CD14-positive monocyte (primary cell): ENCODE results near the gene NKPD1. TPM values are rescaled to one million over a fixed set of nuclear protein-coding genes. Genes with fewer than 3 reads are reported as not detected.

Experiments
- DNase-seq, 3 donors: peaks; one replicate each; pipeline ENCODE4 v3.0.0-alpha.2; 2011 to 2022
- H2AFZ ChIP-seq: 2 replicates; pipeline ENCODE4 v1.6.0; 2012; ENCODE audit warnings: mild to moderate bottlenecking, low read depth, low read length, inconsistent platforms; ENCODE audit not compliant: insufficient read depth, poor library complexity, severe bottlenecking
- H3K27ac ChIP-seq, 2 donors: 1 replicate in 1 of 2; 2 replicates in 1 of 2; pipeline ENCODE4 v1.5.1; 2012 to 2013; ENCODE audit warnings: low read length in 2 of 2, control low read depth in 1 of 2, inconsistent platforms in 1 of 2, low read depth in 1 of 2, mild to moderate bottlenecking in 1 of 2
- H3K27me3 ChIP-seq, 2 donors: one replicate each; pipeline versions ENCODE4 v1.6.0 to v1.6.1; 2011 to 2013; ENCODE audit warnings: low read length in 2 of 2; ENCODE audit not compliant: control insufficient read depth in 2 of 2, insufficient read depth in 2 of 2
- H3K36me3 ChIP-seq, 2 donors: replicated peaks in 1 of 2; 1 replicate in 1 of 2; 2 replicates in 1 of 2; pipeline versions ENCODE4 v1.5.1 to v1.6.1; 2012 to 2013; ENCODE audit warnings: low read length in 2 of 2, control low read depth in 1 of 2, inconsistent platforms in 1 of 2, mild to moderate bottlenecking in 1 of 2; ENCODE audit not compliant: insufficient read depth in 2 of 2, control insufficient read depth in 1 of 2
- H3K4me1 ChIP-seq, 2 donors: 1 replicate in 1 of 2; 2 replicates in 1 of 2; pipeline versions ENCODE4 v1.5.1 to v1.6.1; 2012 to 2013; ENCODE audit warnings: low read length in 2 of 2, control low read depth in 1 of 2, inconsistent platforms in 1 of 2, mild to moderate bottlenecking in 1 of 2, moderate library complexity in 1 of 2; ENCODE audit not compliant: insufficient read depth in 2 of 2, control insufficient read depth in 1 of 2
- H3K4me2 ChIP-seq: replicated peaks from 2 replicates; pipeline ENCODE3; 2012; ENCODE audit warnings: low read length, moderate library complexity, mild to moderate bottlenecking; ENCODE audit not compliant: poor library complexity, severe bottlenecking; ENCODE audit errors: extremely low read depth
- H3K4me3 ChIP-seq, 3 experiments: fragments of 200-600 bp in 1 of 3; sonication (generic) in 1 of 3; replicated peaks in 1 of 3; 1 replicate in 2 of 3; 2 replicates in 1 of 3; pipeline ENCODE4 v1.5.1; 2011 to 2013; ENCODE audit warnings: low read length in 3 of 3, mild to moderate bottlenecking in 3 of 3, control low read depth in 2 of 3, low read depth in 2 of 3, inconsistent platforms in 1 of 3, moderate library complexity in 1 of 3
- H3K79me2 ChIP-seq: 2 replicates; pipeline ENCODE4 v1.6.0; 2012; ENCODE audit warnings: mild to moderate bottlenecking, control low read depth, inconsistent platforms, low read length, moderate library complexity; ENCODE audit not compliant: insufficient read depth
- H3K9ac ChIP-seq: 2 replicates; pipeline ENCODE4 v1.6.0; 2017; ENCODE audit warnings: low read length, mild to moderate bottlenecking; ENCODE audit not compliant: insufficient read depth, poor library complexity, severe bottlenecking
- H3K9me3 ChIP-seq, 2 donors: replicated peaks in 1 of 2; 1 replicate in 1 of 2; 2 replicates in 1 of 2; pipeline versions ENCODE4 v1.5.1 to v1.6.1; 2012 to 2013; ENCODE audit warnings: low read length in 2 of 2, control low read depth in 1 of 2; ENCODE audit not compliant: control insufficient read depth in 1 of 2, insufficient read depth in 1 of 2
- H4K20me1 ChIP-seq: 2 replicates; pipeline ENCODE4 v1.6.0; 2012; ENCODE audit warnings: mild to moderate bottlenecking, low read length, control low read depth, moderate library complexity; ENCODE audit not compliant: insufficient read depth
- H3K27ac Mint-ChIP-seq, 7 donors: one replicate each; pipeline ENCODE4 v1.8.0; 2020; ENCODE audit warnings: mild to moderate bottlenecking in 7 of 7, mixed read lengths in 7 of 7, moderate library complexity in 6 of 7, inconsistent platforms in 2 of 7
- H3K27me3 Mint-ChIP-seq, 3 donors: one replicate each; pipeline ENCODE4 v1.8.0; 2021 to 2022; ENCODE audit warnings: low read depth in 3 of 3, mild to moderate bottlenecking in 3 of 3, mixed read lengths in 3 of 3, moderate library complexity in 3 of 3, inconsistent platforms in 1 of 3
- H3K36me3 Mint-ChIP-seq, 2 donors: one replicate each; pipeline ENCODE4 v1.8.0; 2020; ENCODE audit warnings: mixed read lengths in 2 of 2, inconsistent platforms in 1 of 2, mild to moderate bottlenecking in 1 of 2
- H3K4me1 Mint-ChIP-seq: one replicate; pipeline ENCODE4 v1.8.0; 2020; ENCODE audit warnings: mild to moderate bottlenecking, mixed read lengths
- H3K4me3 Mint-ChIP-seq, 2 donors: one replicate each; pipeline ENCODE4 v1.8.0; 2020; ENCODE audit warnings: mild to moderate bottlenecking in 2 of 2, mixed read lengths in 2 of 2, moderate library complexity in 1 of 2
- H3K9me3 Mint-ChIP-seq, 7 donors: one replicate each; pipeline ENCODE4 v1.8.0; 2020 to 2022; ENCODE audit warnings: mixed read lengths in 7 of 7, mild to moderate bottlenecking in 6 of 7, moderate library complexity in 6 of 7, inconsistent platforms in 2 of 7
- WGBS: methylation state at CpG from one replicate; pipeline ENCODE4 v1.1.5; 2013; ENCODE audit warnings: missing lambda C conversion rate; ENCODE audit not compliant: insufficient coverage; 5-methylcytosine and 5-hydroxymethylcytosine counted together
- intact Hi-C, 2 donors: fragments of 100-400 bp; cut with micrococcal nuclease; formaldehyde crosslinking; loops; one replicate each; pipeline versions ENCODE4 v1.15.0 to v1.15.1; 2023
- polyA minus RNA-seq: library from RNA; depleted of rRNA, polyadenylated mRNA; stranded (reverse); fragments of >200 nt; gene quantifications from 2 replicates; pipeline ENCODE4 v1.2.3, GENCODE V29; 2012
- polyA plus RNA-seq, 3 donors: library from polyadenylated mRNA; depleted of rRNA in 1 of 3; unstranded in 2 of 3; stranded (reverse) in 1 of 3; fragments of 300-500 nt in 2 of 3; fragments of >200 nt in 1 of 3; fragmentation: Illumina TruSeq in 2 of 3; gene quantifications; 1 replicate in 2 of 3; 2 replicates in 1 of 3; pipeline ENCODE4 v1.2.3, GENCODE V29; 2012 to 2021
- total RNA-seq, 12 experiments: library from RNA in 1 of 12; stranded (reverse) in 1 of 12; fragments of 120-200 nt in 1 of 12; gene quantifications; one replicate each; pipeline ENCODE4 v1.2.4 and lab custom pipeline; 2013 to 2026; ENCODE audit warnings: mixed read lengths in 6 of 12, inconsistent platforms in 1 of 12
- TF ChIP-seq, protein P1 (sequence below): fragments of 200-600 bp; IDR thresholded peaks from one replicate; pipeline ENCODE4 v1.8.0; 2022; ENCODE audit warnings: antibody characterized with exemption, mild to moderate bottlenecking

Gene NKPD1, protein sequence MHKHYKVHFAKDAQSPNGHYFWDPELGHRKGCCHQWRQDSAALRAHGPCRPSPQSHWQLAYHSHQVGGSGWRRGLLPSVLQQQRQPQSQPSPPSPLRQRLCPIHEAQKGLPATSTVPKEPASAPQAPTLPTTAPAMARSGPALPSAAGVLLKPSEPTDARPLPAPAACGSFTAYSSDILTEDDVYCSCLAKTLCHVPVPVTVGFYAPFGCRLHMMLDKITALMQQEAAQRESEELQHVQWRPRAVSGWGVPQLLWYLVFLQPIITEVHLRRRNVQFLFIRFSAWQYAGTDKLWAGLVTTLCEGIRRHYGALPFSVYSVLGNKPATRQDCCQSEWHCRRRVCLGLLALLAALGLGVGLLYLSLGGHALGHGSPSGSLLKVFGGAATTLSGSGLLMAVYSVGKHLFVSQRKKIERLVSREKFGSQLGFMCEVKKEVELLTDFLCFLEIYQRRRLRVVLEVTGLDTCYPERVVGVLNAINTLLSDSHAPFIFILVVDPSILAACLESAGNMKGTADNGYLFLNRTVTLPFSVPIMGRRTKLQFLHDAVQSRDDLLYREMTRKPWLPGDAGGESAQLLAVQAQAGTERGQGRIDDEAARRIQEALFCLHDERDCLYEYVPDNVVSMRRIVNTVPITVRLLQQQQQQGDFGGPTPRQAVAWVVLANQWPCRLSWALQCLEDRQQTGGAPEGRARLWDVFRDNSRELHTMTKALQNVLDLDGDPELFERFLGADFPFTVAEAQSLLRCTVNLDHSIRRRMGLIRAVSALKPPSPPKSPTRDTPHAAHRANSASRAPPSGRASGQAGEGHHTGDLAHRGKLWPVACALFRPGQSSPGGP
- not detected for total RNA-seq (2013)
- polyA plus RNA-seq: under 1 TPM in 1 of 3 donors, not detected in 2; 0.11 TPM
- polyA minus RNA-seq: 0.08 and 0.28 TPM in 2 replicates
- total RNA-seq (lab: John Stamatoyannopoulos, UW): 0.08 to 0.45 (median 0.25) reads per million in 11 experiments

GRCh38 chr19:45160870-45161737 is at the start of gene NKPD1:
Gene NKPD1, minus strand, starts transcription at chr19:45160982. Its CDS starts 832 bp downstream, at chr19:45160150.
- Histone ChIP-seq H4K20me1 (no peaks in the 10 kb centered on the region), H3K4me2 (no peak within 1 kb of the TSS), H3K4me3 (no peak within 1 kb of the TSS), H3K4me1 (peaks cover 9 to 14% of the 10 kb centered on the region in 2 donors), H3K27ac (no peak within 1 kb of the TSS), H3K36me3 (no peaks in the 10 kb centered on the region), H3K9ac (no peak within 1 kb of the TSS), H2AFZ (no peak within 1 kb of the TSS), H3K9me3 (no peaks in the 10 kb centered on the region), H3K79me2 (no peaks in the 10 kb centered on the region), H3K27me3 (peaks cover 0 to 6% of the 10 kb centered on the region in 2 donors)
- Mint-ChIP-seq H3K4me3 (peak within 1 kb of the TSS in 1 of 2 donors; percentile 30), H3K9me3 (no peaks in the 10 kb centered on the region), H3K4me1 (peaks cover 13% of the 10 kb centered on the region), H3K36me3 (no peaks in the 10 kb centered on the region), H3K27ac (peak within 1 kb of the TSS in 2 of 7 donors; percentile 5 to 69), H3K27me3 (peaks cover 23 to 55% (median 39%) of the 10 kb centered on the region in 3 donors)
- intact Hi-C loops: no loop called here
- WGBS: 78% methylated on average over 29 of the region's 29 CpGs
- no peak for DNase-seq
- TF ChIP-seq, protein P1, sequence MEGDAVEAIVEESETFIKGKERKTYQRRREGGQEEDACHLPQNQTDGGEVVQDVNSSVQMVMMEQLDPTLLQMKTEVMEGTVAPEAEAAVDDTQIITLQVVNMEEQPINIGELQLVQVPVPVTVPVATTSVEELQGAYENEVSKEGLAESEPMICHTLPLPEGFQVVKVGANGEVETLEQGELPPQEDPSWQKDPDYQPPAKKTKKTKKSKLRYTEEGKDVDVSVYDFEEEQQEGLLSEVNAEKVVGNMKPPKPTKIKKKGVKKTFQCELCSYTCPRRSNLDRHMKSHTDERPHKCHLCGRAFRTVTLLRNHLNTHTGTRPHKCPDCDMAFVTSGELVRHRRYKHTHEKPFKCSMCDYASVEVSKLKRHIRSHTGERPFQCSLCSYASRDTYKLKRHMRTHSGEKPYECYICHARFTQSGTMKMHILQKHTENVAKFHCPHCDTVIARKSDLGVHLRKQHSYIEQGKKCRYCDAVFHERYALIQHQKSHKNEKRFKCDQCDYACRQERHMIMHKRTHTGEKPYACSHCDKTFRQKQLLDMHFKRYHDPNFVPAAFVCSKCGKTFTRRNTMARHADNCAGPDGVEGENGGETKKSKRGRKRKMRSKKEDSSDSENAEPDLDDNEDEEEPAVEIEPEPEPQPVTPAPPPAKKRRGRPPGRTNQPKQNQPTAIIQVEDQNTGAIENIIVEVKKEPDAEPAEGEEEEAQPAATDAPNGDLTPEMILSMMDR: no peak
